ENCODE data around the gene GNAO1. TPM values are rescaled to one million over a fixed set of nuclear protein-coding genes. Genes with fewer than 3 reads are reported as not detected.

The GNAO1 gene
- total and polyA plus RNA-seq, 2 of the 13 experiments (the other 11 are each of a cell fraction or from before 2014, with no cell fraction given) = not detected

DNA sequence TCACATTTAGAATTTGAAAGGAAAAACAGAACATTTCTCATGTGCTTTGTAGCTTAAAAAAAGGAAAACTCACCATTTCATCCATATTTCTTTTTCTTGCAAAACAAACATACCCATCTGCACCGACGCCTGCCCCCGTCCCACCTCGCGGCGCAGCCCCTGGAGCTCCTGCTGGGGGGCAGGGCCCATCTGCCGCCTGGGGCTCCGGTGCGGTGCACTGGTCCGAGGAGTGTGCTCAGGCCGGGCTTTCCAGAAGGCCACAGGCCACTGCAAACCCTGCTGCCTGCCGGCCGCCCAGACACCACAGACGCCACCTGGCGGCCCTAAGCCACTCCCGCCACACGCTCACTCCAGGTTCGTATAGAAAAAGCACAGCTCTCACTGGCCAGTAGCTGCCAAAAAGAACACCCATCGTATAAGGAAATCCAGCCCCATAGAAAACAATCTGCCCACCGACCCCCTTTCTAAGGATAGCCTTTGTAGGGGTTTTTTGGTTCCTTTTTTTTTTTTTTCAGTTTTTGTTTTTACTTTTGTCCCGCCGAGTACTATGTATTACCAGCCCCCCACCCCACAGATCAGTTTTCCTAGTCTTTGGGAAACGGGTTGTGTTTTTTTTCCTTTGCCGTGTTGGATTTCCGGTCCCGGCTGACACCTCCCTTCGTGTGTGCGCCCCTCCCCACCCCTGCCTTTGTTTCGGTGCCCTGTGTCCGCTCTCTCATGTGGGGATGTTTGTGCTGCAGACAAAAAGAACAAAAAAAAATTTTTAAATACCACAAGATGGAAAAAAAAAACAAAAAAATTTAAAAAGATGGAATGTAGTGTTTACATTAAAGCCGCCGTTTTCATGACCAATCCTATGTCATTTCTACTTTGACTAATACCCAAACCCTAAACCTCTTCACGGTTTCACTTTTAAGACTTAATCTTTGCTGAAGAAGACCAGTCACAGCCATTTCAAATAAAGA lies 165.3 kb downstream of the GNAO1 start (continued):
- TF ChIP-seq TCF7 (IDR thresholded peaks at IDR 0.05; ENCODE audit: low read depth) (no peak), ZNF788 (CRISPR knock-in tag; IDR thresholded peaks at IDR 0.05; ENCODE audit: borderline replicate concordance) (peak; percentile 44; the same call in 1 of the 2 replicates), ADNP (CRISPR knock-in tag; IDR thresholded peaks at IDR 0.05) (no peak), GTF3A (CRISPR knock-in tag; conservative IDR thresholded peaks at IDR 0.05) (peak; percentile 86; the same call in 1 of the 2 replicates), SMAD9 (CRISPR knock-in tag; IDR thresholded peaks at IDR 0.05) (no peak; the same call in 1 of the 2 replicates), ZNF501 (CRISPR knock-in tag; IDR thresholded peaks at IDR 0.05) (peak; percentile 91), MXI1 (IDR thresholded peaks at IDR 0.05; ENCODE audit: borderline replicate concordance, low read depth, low read length) (peak; percentile 36; the same call in 1 of the 3 replicates), KDM3A (CRISPR knock-in tag; IDR thresholded peaks at IDR 0.05; ENCODE audit: low read depth) (peak; percentile 85; the same call in 1 of the 2 replicates), GATAD2A (CRISPR knock-in tag; IDR thresholded peaks at IDR 0.05) (peak; percentile 86), KDM5B (CRISPR knock-in tag; IDR thresholded peaks at IDR 0.05; ENCODE audit: borderline replicate concordance) (peak; percentile 71; the same call in 1 of the 2 replicates), KMT2A (CRISPR knock-in tag; IDR thresholded peaks at IDR 0.05) (peak; percentile 75), KAT7 (CRISPR knock-in tag; IDR thresholded peaks at IDR 0.05; ENCODE audit: borderline replicate concordance) (0 out of 2 replicates have a peak, but pooled peaks have one; percentile 30), SMYD3 (CRISPR knock-in tag; IDR thresholded peaks at IDR 0.05) (no peak), ZNF816 (CRISPR knock-in tag; IDR thresholded peaks at IDR 0.05; ENCODE audit: borderline replicate concordance) (no peak), YEATS2 (CRISPR knock-in tag; IDR thresholded peaks at IDR 0.05; ENCODE audit: borderline replicate concordance) (peak; percentile 89), MTA3 (CRISPR knock-in tag; IDR thresholded peaks at IDR 0.05) (no peak), NCOA1 (CRISPR knock-in tag; IDR thresholded peaks at IDR 0.05) (0 out of 2 replicates have a peak, but pooled peaks have one; percentile 42), HOXD1 (CRISPR knock-in tag; IDR thresholded peaks at IDR 0.05) (no peak)
- TF ChIP-seq, protein P1, sequence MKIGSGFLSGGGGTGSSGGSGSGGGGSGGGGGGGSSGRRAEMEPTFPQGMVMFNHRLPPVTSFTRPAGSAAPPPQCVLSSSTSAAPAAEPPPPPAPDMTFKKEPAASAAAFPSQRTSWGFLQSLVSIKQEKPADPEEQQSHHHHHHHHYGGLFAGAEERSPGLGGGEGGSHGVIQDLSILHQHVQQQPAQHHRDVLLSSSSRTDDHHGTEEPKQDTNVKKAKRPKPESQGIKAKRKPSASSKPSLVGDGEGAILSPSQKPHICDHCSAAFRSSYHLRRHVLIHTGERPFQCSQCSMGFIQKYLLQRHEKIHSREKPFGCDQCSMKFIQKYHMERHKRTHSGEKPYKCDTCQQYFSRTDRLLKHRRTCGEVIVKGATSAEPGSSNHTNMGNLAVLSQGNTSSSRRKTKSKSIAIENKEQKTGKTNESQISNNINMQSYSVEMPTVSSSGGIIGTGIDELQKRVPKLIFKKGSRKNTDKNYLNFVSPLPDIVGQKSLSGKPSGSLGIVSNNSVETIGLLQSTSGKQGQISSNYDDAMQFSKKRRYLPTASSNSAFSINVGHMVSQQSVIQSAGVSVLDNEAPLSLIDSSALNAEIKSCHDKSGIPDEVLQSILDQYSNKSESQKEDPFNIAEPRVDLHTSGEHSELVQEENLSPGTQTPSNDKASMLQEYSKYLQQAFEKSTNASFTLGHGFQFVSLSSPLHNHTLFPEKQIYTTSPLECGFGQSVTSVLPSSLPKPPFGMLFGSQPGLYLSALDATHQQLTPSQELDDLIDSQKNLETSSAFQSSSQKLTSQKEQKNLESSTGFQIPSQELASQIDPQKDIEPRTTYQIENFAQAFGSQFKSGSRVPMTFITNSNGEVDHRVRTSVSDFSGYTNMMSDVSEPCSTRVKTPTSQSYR (CRISPR knock-in tag; IDR thresholded peaks at IDR 0.05; ENCODE audit: borderline replicate concordance) = peak; percentile 84
- TF ChIP-seq, protein P2, sequence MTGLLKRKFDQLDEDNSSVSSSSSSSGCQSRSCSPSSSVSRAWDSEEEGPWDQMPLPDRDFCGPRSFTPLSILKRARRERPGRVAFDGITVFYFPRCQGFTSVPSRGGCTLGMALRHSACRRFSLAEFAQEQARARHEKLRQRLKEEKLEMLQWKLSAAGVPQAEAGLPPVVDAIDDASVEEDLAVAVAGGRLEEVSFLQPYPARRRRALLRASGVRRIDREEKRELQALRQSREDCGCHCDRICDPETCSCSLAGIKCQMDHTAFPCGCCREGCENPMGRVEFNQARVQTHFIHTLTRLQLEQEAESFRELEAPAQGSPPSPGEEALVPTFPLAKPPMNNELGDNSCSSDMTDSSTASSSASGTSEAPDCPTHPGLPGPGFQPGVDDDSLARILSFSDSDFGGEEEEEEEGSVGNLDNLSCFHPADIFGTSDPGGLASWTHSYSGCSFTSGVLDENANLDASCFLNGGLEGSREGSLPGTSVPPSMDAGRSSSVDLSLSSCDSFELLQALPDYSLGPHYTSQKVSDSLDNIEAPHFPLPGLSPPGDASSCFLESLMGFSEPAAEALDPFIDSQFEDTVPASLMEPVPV (CRISPR knock-in tag; IDR thresholded peaks at IDR 0.05) = peak; percentile 32; the same call in 1 of the 2 replicates
- TF ChIP-seq, protein P3, sequence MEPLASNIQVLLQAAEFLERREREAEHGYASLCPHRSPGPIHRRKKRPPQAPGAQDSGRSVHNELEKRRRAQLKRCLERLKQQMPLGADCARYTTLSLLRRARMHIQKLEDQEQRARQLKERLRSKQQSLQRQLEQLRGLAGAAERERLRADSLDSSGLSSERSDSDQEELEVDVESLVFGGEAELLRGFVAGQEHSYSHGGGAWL (CRISPR knock-in tag; IDR thresholded peaks at IDR 0.05) = peak; percentile 67; the same call in 1 of the 2 replicates
- TF ChIP-seq, protein P4, sequence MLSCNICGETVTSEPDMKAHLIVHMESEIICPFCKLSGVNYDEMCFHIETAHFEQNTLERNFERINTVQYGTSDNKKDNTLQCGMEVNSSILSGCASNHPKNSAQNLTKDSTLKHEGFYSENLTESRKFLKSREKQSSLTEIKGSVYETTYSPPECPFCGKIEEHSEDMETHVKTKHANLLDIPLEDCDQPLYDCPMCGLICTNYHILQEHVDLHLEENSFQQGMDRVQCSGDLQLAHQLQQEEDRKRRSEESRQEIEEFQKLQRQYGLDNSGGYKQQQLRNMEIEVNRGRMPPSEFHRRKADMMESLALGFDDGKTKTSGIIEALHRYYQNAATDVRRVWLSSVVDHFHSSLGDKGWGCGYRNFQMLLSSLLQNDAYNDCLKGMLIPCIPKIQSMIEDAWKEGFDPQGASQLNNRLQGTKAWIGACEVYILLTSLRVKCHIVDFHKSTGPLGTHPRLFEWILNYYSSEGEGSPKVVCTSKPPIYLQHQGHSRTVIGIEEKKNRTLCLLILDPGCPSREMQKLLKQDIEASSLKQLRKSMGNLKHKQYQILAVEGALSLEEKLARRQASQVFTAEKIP (CRISPR knock-in tag; IDR thresholded peaks at IDR 0.05; ENCODE audit: borderline replicate concordance) = no peak

Data from HepG2 (cell line).